HUES6 (cell line): ENCODE data around the gene NFE2L3.

Source experiments
- H3K27ac ChIP-seq: 2 replicates; pipeline ENCODE4 v1.7.0; 2013; ENCODE audit warnings: low read depth, mild to moderate bottlenecking, low read length, inconsistent platforms
- H3K27me3 ChIP-seq: 2 replicates; pipeline ENCODE4 v1.6.1; 2013; ENCODE audit warnings: low read length; ENCODE audit not compliant: control insufficient read depth, insufficient read depth
- H3K36me3 ChIP-seq: 2 replicates; pipeline ENCODE4 v1.6.1; 2013; ENCODE audit warnings: low read length; ENCODE audit not compliant: control insufficient read depth, insufficient read depth
- H3K4me1 ChIP-seq: 2 replicates; pipeline ENCODE4 v1.6.1; 2013; ENCODE audit warnings: low read length; ENCODE audit not compliant: control insufficient read depth, insufficient read depth
- H3K4me3 ChIP-seq: 2 replicates; pipeline ENCODE4 v1.5.1; 2013; ENCODE audit warnings: low read depth, low read length
- H3K9ac ChIP-seq: one replicate; pipeline ENCODE4 v1.6.1; 2013; ENCODE audit warnings: mild to moderate bottlenecking, low read length
- H3K9me3 ChIP-seq: 2 replicates; pipeline ENCODE4 v1.6.1; 2013; ENCODE audit warnings: low read depth, low read length; ENCODE audit not compliant: control insufficient read depth, insufficient read depth

The NFE2L3 gene

DNA sequence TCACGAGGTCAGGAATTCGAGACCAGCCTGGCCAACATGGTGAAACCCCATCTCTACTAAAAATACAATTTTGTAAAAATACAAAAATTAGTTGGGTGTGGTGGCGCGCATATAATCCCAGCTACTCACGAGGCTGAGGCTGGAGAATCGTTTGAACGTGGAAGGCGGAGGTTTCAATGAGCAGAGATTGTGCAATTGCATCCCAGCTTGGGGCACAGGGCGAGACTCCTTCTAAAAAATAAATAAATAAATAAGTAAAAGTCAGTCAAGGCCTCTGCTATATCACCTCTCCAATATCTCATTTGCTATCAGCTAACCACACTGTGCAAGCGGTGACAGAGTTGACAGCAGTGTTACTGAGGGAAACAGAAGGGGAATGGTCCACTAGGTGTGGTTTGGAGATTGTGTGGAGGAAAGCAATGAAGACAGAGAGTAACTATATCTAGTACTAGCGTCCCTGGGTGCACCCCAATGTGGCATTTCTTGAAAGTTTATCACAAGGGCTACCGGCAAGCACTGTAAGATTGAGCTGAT lies 20.9 kb upstream of the NFE2L3 start:
- H3K9me3 ChIP-seq, result peaks cover 13% of the 10 kb centered on the region; the same call in 1 of the 2 replicates
- H3K4me3 ChIP-seq, result no peak overlapping the region
- no peak overlapping the region for H3K9ac ChIP-seq
- no peaks in the 10 kb centered on the region for H3K4me1 ChIP-seq
- H3K27me3 ChIP-seq, result no peaks in the 10 kb centered on the region
- H3K36me3 ChIP-seq, result no peaks in the 10 kb centered on the region
- no peak overlapping the region for H3K27ac ChIP-seq

- Histone ChIP-seq H3K4me3 (no peak overlapping the region), H3K27ac (no peak overlapping the region), H3K36me3 (no peaks in the 10 kb centered on the region), H3K9ac (no peak overlapping the region), H3K27me3 (no peaks in the 10 kb centered on the region), H3K9me3 (peaks cover 13% of the 10 kb centered on the region; the same call in 1 of the 2 replicates), H3K4me1 (no peaks in the 10 kb centered on the region)
Measured at GRCh38 chr7:26135076-26135475, 16.9 kb upstream of the NFE2L3 start.

DNA sequence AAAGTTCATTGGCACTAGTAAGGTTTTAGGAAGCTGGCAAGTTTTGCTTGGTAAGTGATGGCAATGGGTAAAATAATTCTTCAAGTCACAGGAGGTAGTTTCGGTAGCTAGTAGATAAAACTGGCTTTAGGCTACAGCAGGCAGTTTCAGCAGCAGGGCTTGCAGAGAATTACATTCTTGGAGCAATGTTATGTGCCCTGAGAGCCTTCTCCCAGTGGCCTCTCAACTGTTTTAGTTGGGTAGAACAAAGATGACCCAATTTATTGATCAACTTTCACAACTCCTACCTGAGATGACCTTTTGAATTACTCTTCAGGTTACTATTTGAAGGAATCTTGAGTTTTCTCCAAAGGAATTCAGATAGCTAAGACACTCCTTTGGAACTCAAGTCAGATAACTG lies 16.4 kb upstream of the NFE2L3 start:
- Histone ChIP-seq H3K9me3 (peaks cover 13% of the 10 kb centered on the region; the same call in 1 of the 2 replicates), H3K4me3 (no peak overlapping the region), H3K27me3 (no peaks in the 10 kb centered on the region)

DNA sequence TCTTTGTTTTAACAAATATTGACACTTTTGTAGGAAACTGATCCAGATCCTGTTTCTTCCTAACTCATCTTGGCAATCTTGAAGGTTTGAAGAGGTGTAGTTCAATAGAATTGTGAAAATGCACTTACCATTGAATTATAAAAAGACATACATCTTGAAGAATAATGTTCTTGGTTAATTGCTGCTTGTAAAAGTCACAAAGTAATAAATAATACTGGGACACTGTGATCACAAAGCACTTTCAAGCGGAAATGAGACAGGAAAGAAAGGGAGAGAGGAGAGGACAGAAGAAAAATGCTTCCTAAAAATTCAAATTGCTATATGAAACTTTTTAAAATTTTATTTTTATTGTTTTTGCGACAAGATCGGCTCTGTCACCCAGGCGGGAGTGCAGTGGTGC lies 15.2 kb upstream of the NFE2L3 start:
- H3K27me3 ChIP-seq, result no peaks in the 10 kb centered on the region
- no peaks in the 10 kb centered on the region for H3K36me3 ChIP-seq
- peaks cover 13% of the 10 kb centered on the region; the same call in 1 of the 2 replicates for H3K9me3 ChIP-seq
- H3K27ac ChIP-seq, result no peak overlapping the region
- H3K4me1 ChIP-seq, result no peaks in the 10 kb centered on the region
- no peak overlapping the region for H3K9ac ChIP-seq
- no peak overlapping the region for H3K4me3 ChIP-seq

More for the DNA sequence above, 16.4 kb upstream of the NFE2L3 start:
- Histone ChIP-seq H3K36me3 (no peaks in the 10 kb centered on the region), H3K4me1 (no peaks in the 10 kb centered on the region), H3K9ac (no peak overlapping the region), H3K27ac (no peak overlapping the region)

- no peaks in the 10 kb centered on the region for H3K4me1 ChIP-seq
Measured at GRCh38 chr7:26140380-26140779, 11.6 kb upstream of the NFE2L3 start.

GRCh38 chr7:26141077-26141476 lies 10.9 kb upstream of the NFE2L3 start:
- Histone ChIP-seq H3K4me1 (no peaks in the 10 kb centered on the region), H3K27me3 (no peaks in the 10 kb centered on the region), H3K9me3 (peaks cover under 1% of the 10 kb centered on the region; the same call in 1 of the 2 replicates), H3K27ac (no peak overlapping the region), H3K4me3 (no peak overlapping the region), H3K9ac (no peak overlapping the region), H3K36me3 (no peaks in the 10 kb centered on the region)

More at GRCh38 chr7:26140380-26140779, 11.6 kb upstream of the NFE2L3 start:
- no peak overlapping the region for H3K9ac ChIP-seq
- H3K4me3 ChIP-seq, result no peak overlapping the region
- no peaks in the 10 kb centered on the region for H3K27me3 ChIP-seq
- H3K9me3 ChIP-seq, result peaks cover 5% of the 10 kb centered on the region; the same call in 1 of the 2 replicates
- H3K27ac ChIP-seq, result no peak overlapping the region
- no peaks in the 10 kb centered on the region for H3K36me3 ChIP-seq

DNA sequence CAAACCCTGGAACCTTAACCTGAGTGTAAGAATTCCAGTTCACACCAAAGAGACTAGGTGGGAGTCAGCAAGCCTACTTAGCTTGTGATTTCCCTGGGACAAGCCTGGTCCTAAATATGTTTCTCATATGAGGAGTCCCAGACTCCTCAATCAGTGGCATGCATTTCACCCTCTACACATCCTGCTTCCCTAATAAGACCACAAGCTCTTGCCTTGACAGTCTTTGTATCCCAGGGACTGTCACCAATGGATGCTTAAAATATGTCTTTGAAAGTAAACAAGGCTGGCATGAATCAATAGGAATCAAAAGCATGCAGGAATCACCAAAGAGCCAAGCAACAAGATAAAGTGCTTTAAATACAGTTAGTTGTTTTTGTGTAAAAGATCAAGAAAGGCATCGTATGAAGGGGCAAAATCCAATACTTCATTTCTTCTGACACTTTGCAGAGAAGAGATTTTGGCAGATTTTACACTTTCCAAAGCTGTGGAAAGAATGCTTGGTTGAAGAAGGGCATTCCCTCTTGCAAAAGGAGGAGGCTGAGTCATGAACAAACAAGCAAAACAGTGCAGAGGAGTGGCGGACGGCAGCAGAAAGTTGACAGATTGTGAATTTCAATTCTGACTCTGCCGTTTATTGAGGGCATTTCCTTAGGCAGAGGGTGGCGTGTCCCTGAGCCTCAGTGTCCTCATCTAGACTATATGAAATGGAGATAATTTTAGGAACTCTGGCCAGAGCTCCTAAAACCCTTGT lies 8.5 kb upstream of the NFE2L3 start:
- H3K27me3 ChIP-seq, result no peaks in the 10 kb centered on the region
- H3K27ac ChIP-seq, result no peak overlapping the region
- no peaks in the 10 kb centered on the region for H3K36me3 ChIP-seq
- no peak overlapping the region for H3K4me3 ChIP-seq
- peaks cover 11% of the 10 kb centered on the region for H3K9me3 ChIP-seq
- H3K9ac ChIP-seq, result no peak overlapping the region
- H3K4me1 ChIP-seq, result no peaks in the 10 kb centered on the region

DNA sequence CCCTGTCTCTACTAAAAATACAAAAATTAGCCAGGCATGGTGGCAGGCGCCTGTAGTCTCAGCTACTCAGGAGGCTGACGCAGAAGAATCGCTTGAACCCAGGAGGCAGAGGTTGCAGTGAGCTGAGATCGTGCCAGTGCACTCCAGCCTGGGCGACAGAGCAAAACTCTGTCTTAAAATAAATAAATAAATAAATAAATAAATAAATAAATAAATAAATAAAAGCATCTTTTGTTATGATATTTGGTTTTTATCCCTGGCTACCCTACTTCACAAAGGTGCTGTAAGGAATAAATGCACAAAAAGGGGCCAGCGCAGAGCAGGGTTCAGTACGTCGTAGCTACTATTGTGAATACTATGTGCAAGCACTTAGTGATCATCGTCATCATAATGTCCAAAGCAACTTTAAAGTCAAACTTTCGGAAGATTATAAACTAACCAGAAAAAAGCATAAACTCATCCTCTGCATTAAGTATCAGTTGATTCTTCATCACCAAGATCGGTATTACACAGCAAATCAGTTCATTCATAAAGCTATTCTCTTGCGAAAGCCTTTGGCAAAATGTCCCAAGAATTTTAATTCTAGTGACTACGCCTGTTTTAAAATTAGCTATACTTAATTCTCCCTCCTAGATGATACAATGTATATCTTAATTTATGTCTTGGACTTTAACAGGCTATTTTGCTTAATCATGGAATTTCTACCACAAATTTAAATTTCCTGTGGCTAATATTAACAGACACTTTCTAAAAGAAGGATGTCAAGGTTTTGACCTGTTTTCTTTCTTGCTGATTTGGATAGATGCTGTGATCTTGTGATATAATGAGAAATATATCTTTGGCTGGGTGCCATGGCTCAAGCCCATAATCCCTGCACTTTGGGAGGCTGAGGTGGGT lies 7.6 kb upstream of the NFE2L3 start:
- no peaks in the 10 kb centered on the region for H3K4me1 ChIP-seq
- no peaks in the 10 kb centered on the region for H3K27me3 ChIP-seq
- H3K9ac ChIP-seq, result no peak overlapping the region
- peaks cover 11% of the 10 kb centered on the region for H3K9me3 ChIP-seq
- H3K36me3 ChIP-seq, result no peaks in the 10 kb centered on the region
- no peak overlapping the region for H3K27ac ChIP-seq
- H3K4me3 ChIP-seq, result no peak overlapping the region

DNA sequence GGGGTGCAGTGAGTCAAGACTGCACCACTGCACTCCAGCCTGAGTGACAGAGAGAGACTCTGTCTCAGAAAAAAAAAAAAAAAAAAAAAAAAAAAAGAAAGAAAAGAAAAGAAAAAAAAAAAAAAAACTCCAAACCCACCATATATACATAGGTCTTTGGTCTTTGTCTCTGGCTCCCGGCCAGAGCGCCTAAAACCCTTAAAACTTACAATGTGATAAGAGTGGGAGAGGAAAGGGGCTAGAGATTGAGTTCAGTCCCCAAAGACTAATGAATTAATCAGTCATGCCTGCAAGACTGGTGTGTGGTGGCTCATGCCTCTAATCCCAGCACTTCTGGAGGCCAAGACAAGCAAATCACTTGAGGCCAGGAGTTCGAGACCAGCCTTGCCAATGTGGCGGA lies 6.8 kb upstream of the NFE2L3 start:
- Histone ChIP-seq H3K9ac (no peak overlapping the region), H3K9me3 (peaks cover 11% of the 10 kb centered on the region), H3K27ac (no peak overlapping the region), H3K4me1 (no peaks in the 10 kb centered on the region), H3K4me3 (no peak overlapping the region), H3K36me3 (no peaks in the 10 kb centered on the region), H3K27me3 (no peaks in the 10 kb centered on the region)

DNA sequence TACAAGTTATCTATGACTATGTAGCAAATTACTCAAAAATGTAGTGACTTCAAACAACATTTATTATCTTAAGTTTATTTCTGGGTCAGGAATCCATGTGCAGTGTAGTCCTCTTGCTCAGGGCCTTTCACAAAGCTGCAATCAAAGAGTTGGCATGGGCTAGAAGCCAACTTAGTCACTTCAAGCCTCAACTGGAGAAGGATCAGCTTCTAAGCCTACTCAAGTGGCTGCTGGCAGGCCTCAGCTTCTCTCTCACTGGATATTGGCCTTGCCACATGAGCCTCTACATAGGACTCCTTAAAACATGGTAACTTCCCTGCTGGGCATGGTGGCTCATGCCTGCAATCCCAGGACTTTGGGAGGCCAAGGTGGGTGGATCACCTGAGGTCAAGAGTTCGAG lies 5.0 kb upstream of the NFE2L3 start:
- no peak overlapping the region for H3K27ac ChIP-seq
- H3K4me1 ChIP-seq, result peaks cover 6% of the 10 kb centered on the region
- no peaks in the 10 kb centered on the region for H3K36me3 ChIP-seq
- no peak overlapping the region for H3K9ac ChIP-seq
- H3K27me3 ChIP-seq, result no peaks in the 10 kb centered on the region
- H3K9me3 ChIP-seq, result peaks cover 11% of the 10 kb centered on the region
- H3K4me3 ChIP-seq, result no peak overlapping the region
